ENCODE measurements around the gene CALD1.

Gene CALD1

GRCh38 chr7:134847851-134848588 lies 68.6 kb downstream of the CALD1 start:
- TF ChIP-seq CTCF (IDR thresholded peaks at IDR 0.05; ENCODE audit: low read depth, low read length, missing control alignments), result no peak
- no peak for DNase-seq (ENCODE audit: extremely low read depth, low read depth)
- H3K4me3 ChIP-seq (replicated peaks; ENCODE audit: low read depth, low read length), result no peak overlapping the region

DNA sequence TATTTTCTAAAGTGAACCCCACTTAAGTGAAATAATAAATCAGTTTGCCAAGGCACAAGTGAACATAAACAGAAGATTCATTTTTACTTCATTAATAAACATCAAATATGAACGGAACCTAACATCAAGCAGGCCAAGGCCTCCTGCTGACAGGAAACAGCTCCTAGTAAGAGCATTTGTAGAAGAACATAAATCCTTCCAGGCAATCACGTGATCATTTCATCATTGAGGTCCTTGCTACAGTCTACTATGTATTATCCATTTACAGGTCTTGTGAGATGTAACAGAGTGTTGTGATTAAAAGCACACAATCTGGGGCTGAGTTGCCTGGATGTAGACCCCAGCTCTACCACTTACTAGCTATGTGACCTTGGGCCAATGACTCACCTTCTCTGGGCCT lies 70.6 kb downstream of the CALD1 start:
- no peak overlapping the region for H3K4me3 ChIP-seq (replicated peaks; ENCODE audit: low read depth, low read length)
- no peak for DNase-seq (ENCODE audit: extremely low read depth, low read depth)
- no peak for TF ChIP-seq CTCF (IDR thresholded peaks at IDR 0.05; ENCODE audit: low read depth, low read length, missing control alignments)

DNA sequence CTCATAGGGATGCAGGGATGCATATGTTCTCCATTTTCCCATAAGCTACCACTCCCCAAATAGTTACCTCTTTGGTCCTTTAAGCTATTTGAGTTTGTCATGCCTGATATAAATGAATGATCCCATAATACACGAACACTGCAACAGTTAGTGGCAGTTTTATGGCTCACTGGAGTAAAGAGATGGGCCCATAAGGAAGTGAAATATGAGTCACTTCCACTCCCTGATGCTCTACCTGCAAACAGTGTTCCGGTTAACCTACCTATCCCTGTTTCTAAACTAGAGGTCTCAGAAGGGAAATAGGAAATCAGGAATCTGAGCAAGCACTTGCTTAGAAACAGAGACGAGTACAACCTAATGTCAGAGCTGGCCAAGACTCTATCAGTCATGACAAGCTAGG lies 71.7 kb downstream of the CALD1 start:
- TF ChIP-seq CTCF (IDR thresholded peaks at IDR 0.05; ENCODE audit: low read depth, low read length, missing control alignments), result no peak
- H3K4me3 ChIP-seq (replicated peaks; ENCODE audit: low read depth, low read length), result no peak overlapping the region
- no peak for DNase-seq (ENCODE audit: extremely low read depth, low read depth)

GRCh38 chr7:134852625-134853024 lies 73.2 kb downstream of the CALD1 start:
- no peak overlapping the region for H3K4me3 ChIP-seq (replicated peaks; ENCODE audit: low read depth, low read length)
- DNase-seq (ENCODE audit: extremely low read depth, low read depth), result no peak

DNA sequence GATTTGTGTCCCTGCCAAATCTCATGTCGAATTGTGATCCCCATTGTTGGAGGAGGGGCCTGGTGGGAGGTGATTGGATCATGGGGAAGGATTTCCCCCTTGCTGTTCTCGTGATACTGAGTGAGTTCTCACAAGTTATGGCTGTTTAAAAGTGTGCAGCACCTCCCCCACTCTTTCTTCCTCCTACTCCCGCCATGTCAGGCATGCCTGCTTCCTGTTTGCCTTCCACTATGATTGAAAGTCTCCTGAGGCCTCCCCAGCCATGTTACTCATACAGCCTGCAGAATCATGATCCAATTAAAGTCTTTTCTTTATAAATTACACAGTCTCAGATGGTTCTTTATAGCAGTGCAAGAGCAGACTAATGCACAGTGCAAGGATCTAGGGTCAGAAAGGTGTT lies 75.4 kb downstream of the CALD1 start:
- no peak for DNase-seq (ENCODE audit: extremely low read depth, low read depth)
- no peak overlapping the region for H3K4me3 ChIP-seq (replicated peaks; ENCODE audit: low read depth, low read length)
- TF ChIP-seq CTCF (IDR thresholded peaks at IDR 0.05; ENCODE audit: low read depth, low read length, missing control alignments), result no peak

More at GRCh38 chr7:134852625-134853024, 73.2 kb downstream of the CALD1 start:
- TF ChIP-seq CTCF (IDR thresholded peaks at IDR 0.05; ENCODE audit: low read depth, low read length, missing control alignments), result no peak

DNA sequence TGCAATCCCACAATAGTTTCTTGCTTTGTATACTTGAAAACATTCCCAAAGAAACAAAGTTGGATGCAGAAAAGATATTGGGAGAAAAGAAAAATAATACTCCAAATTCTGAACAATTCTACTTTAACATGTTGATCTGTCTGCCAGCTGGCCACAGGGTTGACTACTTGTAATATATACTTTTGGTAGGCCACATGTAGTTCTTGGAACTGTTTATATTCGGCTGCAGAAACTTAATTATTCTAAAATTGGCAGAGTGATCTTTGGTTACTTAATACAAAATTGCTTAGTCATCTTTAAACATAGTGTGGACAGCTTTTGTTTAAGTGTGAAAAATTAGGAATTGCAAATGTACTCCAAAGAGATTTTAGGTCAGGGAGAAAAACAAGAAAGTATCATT lies 76.0 kb downstream of the CALD1 start:
- no peak for DNase-seq (ENCODE audit: extremely low read depth, low read depth)
- no peak for TF ChIP-seq CTCF (IDR thresholded peaks at IDR 0.05; ENCODE audit: low read depth, low read length, missing control alignments)
- H3K4me3 ChIP-seq (replicated peaks; ENCODE audit: low read depth, low read length), result no peak overlapping the region

- DNase-seq (ENCODE audit: extremely low read depth, low read depth), result peak; percentile 78
- H3K4me3 ChIP-seq (replicated peaks; ENCODE audit: low read depth, low read length), result no peak overlapping the region
- no peak for TF ChIP-seq CTCF (IDR thresholded peaks at IDR 0.05; ENCODE audit: low read depth, low read length, missing control alignments)
These were observed 76.7 kb downstream of the CALD1 start for GRCh38 chr7:134856091-134856490.

Data from HFF-Myc (cell line).